Loucy (cell line): Measurements from ENCODE around the gene CREB3L2.

Source experiments
- CTCF ChIP-seq: fragments of 200-600 bp; sonication (generic); conservative IDR thresholded peaks from 2 replicates; pipeline ENCODE4 v1.5.1; 2014; ENCODE audit warnings: mild to moderate bottlenecking, antibody characterized with exemption, low read length
- EZH2phosphoT487 ChIP-seq: fragments of 200-600 bp; IDR thresholded peaks from 2 replicates; pipeline ENCODE4 v1.6.1; 2018; ENCODE audit warnings: antibody characterized with exemption, mild to moderate bottlenecking, moderate library complexity, borderline replicate concordance

- TF ChIP-seq CTCF (no peak), EZH2phosphoT487 (no peak)
Observed at GRCh38 chr7:137886281-137886680, 115.6 kb downstream of the CREB3L2 start.
